ENCODE results near the gene PHAX.

GRCh38 chr5:126633552-126633951 is 32.8 kb downstream of the PHAX start:
- TF ChIP-seq CTCF (conservative IDR thresholded peaks at IDR 0.05 in 1 of 2, IDR thresholded peaks at IDR 0.05 in 1 of 2; ENCODE audit: extremely low read depth in 1 of 2, insufficient read depth in 1 of 2, low read depth in 1 of 2, low read length in 2 of 2): no peak
- no peak for TF ChIP-seq EZH2 (IDR thresholded peaks at IDR 0.05; ENCODE audit: borderline replicate concordance, low read length)
